CD4-positive, alpha-beta T cell treated with Interleukin-6 for 4 hours (primary cell): ENCODE measurements around the gene ADAD2.

Experiments used
- DNase-seq: peaks from one replicate; pipeline ENCODE4 v3.0.0-alpha.2; 2020; ENCODE audit warnings: mixed read lengths

ADAD2 gene

DNA sequence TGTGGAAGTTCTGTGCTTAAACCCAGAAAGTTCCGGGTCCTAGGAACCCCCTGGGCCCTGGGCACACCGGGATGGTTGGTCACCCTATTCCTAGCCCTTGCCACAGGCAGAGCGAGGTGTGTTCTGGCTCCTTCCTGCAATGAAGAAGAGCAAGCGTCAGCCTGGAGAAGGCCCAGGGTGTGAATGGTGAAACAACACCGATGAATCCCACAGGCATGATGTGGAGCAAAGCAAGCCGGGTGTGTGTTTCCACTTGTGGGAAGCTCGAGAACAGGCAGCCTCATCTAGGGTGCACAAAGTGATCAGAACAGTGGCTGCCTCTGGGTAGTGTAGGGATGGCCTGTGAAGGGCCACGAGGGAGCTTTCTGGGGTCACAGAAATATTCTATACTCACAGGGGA is 35.1 kb downstream of the ADAD2 start:
- no peak for DNase-seq

DNA sequence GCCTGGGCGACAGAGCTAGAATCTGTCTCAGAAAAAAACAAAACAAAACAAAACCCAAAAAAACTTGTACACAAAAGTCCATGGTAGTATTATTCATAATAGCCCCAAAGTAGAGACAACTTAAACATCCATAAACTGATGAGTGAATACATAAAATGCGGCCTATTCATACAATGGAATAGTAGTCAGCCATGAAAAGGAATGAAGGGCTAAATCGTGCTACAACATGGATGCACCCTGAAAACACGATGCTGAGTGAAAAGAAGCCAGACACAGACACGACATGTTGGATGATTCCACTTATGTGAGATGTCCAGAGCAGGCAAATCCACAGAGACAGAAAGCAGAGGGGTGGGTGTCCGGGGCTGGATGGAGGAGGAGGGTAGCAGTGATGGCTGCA is 36.6 kb downstream of the ADAD2 start:
- DNase-seq = no peak

DNA sequence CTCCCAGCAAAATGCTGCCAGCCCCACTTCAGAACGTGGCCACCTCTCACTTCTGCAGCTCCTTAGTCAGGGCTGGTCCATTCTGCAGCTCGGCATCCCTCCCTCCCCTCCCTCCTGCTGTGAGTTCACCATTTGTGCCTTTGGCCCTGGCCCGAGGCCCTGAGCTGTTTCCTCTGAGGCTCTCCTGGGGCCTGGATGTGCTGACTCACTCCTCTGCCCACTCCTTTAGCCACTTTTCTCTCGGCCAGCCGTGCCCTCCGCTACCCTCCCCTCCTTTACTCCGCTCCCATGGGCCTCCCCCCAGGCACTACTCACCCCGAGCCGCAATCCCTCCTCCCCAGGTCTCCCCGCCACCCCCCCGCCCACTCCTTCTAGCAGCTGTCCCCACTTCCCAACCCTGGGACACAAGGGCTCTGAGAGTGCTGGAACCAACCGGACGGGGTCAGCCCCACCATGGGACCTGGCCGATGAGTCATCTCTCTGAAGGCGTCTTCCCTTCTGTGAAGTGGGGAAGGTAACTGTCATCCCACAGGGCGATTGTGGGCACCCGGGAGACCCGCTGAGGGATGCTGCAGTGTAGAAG is 37.4 kb downstream of the ADAD2 start:
- DNase-seq = no peak

DNA sequence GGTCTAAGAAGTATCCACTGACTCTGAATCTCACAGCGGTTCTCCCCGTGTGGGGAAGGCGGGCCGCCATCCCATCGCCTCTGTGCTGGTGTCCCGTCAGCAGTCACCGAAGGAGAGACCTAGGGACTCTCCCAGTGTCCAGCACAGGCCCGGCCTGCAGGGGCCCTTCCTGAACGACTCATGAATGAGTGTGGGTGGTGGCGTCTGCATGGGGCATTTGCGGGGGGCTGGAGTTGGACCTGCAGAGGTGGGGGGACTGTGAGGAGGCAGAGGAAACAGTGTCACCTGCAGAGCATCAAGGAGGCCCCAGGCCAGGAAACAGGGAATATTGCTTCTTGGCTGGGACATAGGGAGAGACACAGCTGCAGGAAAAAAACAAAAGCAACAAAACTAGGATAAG is 38.5 kb downstream of the ADAD2 start:
- DNase-seq = no peak

DNA sequence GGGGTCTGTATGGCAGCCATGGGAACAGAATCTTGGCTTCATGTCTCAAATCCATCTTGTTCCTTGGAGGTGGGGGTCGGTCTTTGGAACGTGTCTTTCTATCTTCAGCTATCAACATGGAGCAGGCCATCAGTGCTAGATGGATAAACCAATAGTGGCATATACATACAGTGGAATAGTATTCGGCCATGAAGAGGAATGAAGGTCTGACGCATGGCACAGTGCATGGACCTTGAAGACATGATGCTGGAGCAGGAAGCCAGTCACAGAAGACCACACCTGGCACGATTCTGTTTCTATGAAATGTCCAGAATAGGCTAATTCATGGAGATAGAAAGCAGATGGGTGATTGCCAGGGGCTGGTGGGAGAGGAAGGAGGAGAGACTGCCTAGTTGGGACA is 41.1 kb downstream of the ADAD2 start:
- no peak for DNase-seq

DNA sequence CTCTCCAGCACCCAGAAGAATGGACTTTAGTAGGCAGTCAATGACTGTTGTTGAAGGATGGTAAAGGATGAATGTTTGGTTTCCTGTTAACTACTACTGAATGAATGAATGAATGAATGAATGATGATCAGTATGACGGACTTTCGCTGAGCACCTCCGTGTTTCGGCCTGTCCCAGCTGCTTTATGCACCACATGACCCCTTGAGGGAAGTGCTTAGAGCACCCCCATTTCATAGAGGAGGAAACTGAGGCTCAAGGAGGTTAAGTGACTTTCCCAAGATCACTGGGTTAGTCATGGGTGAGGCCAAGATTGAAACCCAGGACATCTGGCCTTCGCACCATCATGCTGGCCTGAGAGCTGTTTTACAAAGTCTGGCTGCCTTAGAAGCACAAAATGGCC is 42.0 kb downstream of the ADAD2 start:
- no peak for DNase-seq

DNA sequence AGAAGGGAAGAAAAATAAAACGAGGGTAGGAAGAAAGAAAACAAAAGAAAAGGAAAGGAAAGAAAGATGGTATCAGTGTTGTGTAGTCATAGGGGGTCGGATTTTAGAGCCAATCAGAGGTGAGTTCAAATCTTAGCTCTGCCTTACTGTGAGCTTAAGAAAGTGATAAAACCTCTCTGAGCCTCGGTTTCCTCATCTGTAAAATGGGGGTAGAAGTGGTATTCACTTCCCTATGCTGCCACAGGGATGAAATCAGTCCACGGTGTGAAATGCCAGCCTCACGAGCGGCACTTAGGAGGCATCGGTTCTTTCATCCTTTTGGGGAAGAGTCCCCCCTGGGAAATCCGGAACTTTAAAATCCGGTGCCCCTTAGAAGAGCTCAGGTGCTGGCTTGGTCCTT is 42.8 kb downstream of the ADAD2 start:
- DNase-seq = no peak

DNA sequence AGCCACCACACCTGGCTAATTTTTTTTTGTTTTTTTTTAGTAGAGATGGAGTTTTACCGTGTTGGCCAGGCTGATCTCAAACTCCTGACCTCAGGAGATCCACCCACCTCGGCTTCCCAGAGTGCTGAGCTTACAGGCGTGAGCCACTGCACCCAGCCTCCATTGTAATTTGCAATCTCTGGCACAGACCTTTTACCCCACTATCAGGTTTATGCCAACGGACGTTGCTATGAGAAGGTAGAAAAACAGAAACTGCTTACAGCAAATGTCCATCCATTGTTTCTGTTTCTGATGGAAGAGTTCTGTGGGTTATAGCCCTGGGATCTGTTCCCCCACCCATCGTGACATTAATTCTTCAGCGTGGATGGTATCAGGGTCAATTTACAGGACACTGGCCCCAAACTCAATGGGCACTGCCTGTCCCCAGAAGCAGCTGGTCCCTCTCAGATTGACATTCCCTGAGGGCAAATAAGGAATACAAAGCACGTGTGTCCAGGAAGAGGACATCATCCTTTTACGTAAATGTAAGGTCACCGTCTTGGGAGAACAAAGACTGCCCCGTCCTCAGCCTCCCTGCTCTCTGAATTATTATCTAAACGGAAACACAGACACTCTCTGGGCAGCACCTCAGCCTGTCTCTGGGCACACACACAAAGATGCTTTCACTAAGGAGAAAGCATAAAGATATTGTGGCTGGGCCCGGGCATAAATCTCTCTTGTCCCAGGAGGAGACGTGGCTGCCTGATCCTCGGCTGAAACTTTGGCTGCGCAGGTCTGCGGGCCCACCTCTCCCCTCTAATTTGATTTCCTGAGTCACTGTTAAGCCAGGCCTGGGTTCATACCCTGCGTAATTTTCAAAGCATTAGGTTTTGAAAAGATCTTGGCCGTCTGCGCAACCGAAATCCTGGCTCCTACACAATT is 43.6 kb downstream of the ADAD2 start:
- no peak for DNase-seq

DNA sequence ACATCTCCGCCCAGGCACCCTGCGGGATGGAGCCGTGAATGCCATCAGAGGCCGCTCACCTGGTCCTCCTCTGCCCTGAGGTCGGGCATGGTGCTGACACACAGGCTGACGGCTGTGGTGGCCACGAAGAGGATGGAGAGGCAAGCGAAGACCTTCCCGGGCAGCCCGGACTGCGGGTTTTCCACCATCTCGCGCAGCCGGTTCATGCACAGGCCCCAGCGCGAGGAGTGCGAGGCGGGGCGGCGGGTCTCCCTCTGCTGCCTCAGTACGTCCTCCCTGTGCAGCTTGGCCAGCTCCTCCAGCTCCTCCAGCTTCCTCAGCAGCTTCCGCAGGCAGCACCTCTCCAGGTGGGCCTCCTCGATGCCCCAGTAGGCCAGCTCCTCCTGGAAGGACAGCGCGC is 45.7 kb downstream of the ADAD2 start:
- no peak for DNase-seq

DNA sequence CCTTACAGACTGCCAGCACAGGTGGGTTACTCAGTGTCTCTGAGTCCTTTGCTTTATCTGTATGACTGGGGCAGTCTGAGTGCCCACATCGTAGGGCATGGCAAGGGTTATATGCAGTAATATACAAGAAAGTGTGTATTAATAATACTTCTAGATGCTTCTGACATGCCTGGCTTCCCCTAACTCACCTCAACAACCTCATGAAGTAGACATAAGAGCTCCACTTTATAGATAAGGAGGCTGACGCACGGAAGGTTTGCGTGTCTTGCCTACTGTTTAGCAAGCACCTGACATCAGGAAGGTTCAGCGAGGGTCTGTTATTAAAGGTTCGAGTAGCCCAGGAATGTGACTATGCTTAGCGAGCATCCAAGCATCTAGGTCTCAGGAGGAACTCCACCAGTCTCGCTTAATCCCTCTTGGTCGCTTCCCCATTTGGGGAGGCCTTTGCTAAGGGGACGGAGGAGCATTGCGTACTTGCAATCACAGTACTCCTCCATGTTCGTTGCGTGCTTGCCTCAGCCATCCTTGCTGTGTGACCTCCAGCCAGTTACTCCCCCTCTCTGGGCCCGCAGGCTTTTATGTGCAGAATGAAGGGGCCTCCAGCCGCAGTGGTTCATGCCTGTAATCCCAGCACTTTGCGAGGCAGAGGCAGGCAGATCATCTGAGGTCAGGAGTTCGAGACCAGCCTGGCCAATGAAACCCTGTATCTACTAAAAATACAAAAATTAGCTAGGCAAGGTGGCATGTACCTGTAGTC is 47.2 kb downstream of the ADAD2 start:
- no peak for DNase-seq

DNA sequence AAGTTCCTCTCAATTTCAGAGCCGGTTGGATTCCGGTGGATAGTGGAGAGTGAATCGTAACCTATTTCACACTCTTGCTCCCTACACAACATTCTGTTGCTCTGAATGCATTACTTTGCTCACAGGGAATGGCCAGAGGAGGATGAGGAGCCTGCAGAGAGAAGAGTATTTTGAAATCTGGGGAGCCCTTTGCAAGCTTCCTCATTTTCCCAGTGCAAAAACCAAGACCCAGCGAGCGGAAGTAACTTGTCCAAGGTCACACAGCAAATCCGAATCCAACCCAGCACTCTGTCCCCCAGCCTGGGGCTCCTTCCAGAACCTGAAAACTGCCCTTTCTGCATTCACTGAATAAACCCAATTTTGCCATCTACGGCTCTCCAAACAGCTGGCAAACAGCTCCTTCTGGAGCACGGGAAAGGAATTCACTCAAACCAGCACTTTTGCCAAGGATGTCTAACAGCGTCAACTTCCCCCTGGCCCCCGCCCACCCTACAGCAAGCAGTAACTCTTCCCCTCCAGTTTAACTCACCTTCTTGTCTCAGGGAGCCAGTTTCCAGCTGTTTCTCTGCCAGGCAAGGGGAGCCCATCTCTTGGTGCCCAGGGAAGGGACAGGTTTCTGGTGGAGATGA is 48.3 kb downstream of the ADAD2 start:
- no peak for DNase-seq

DNA sequence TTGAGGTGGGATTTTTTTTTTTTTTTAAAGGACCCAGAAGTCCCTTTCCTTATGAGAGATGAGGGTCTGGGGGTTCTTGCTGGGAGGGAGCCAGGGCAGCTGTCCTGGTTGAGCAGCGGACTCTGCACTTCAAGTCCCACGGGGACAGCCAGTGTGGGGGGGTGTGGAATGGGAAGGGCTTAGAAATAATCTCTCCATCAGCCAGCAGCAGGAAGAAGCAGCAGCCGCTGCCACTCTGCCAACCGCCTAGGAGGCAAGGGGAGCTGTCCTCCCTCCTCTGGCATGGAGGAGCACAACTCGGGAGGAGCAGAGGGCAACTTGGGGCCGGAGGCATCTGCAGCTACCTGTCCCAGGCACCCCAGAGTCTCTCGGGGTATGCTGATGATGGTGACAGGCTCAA is 49.0 kb downstream of the ADAD2 start, which contains the start of gene KCNG4:
TSS of gene KCNG4 (minus strand) at position 104 of the 400 bp plus-strand sequence. CDS start 2,527 bp downstream, outside the sequence.
- no peak for DNase-seq

DNA sequence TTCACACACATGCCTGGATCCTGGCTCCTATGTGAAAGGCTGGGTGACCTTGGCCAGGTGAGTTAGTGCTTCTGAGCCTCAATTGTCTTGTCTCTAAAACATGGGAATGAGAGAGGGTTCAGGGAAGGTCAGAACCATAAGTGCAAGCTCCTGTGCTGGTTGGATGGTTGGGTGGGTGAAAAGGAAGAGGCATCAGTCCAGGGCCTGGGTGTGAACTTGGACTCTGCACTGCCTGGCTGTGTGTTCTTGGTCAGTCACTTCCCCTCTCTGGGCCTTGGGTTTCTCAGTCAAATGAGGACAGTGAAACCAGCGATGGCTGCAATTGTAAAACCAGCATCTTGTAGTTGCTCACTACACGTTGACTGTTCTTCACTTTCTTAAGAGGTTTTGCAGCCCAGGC is 49.5 kb downstream of the ADAD2 start:
- no peak for DNase-seq

DNA sequence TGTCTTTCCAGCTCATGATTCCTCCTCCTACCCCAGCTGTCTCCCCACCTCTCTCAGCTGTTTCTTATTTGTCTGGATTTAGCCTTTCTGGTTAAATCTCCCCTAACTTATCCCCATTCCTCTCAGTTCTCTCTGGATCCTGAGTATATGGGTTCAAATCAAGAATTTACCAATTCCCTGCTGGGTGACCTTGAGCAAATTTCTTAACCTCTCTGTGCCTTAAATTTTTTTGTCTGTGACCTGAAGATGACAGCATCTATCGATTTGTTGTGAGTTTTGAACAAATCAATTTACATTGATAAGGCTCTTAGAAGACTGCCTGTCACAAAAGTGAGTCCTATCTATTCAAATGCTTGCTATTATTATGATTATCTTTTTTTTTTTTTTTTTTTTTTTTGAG is 50.8 kb downstream of the ADAD2 start:
- no peak for DNase-seq

DNA sequence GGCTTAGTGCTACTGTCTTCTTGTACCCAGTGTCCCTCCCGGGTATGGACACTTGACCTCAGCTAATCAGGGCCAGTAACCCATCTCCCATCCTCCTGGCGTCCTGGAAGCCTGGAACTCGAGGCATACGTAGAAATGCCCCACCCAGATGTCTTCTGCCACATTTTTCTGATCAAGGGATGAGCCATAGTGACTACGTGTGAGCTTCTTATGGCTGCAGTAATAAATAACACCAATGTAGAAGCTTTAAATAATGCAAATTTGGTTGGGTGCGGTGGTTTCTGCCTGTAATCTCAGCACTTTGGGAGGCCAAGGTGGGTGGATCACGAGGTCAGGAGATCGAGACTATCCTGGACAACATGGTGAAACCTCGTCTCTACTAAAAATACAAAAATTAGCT is 51.9 kb downstream of the ADAD2 start:
- no peak for DNase-seq

DNA sequence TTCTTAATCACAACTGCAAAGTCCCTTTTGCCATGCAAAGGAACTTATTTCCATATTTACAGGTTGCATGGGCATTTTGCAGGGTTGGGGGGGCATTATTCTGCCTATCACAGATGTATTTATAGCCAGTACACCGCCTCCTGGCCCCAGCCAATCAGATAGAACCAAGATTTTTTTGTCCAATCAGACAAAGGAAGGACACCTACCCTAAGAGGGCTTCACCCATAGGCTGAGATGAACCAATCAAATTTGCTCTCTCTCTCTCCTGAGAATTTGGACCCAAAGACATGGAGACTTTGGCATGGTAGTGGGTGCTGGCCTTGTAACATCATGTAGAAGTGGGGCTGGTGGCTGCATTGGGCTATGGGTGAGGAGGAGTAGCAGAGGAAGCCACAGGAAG is 52.8 kb downstream of the ADAD2 start:
- DNase-seq = no peak

DNA sequence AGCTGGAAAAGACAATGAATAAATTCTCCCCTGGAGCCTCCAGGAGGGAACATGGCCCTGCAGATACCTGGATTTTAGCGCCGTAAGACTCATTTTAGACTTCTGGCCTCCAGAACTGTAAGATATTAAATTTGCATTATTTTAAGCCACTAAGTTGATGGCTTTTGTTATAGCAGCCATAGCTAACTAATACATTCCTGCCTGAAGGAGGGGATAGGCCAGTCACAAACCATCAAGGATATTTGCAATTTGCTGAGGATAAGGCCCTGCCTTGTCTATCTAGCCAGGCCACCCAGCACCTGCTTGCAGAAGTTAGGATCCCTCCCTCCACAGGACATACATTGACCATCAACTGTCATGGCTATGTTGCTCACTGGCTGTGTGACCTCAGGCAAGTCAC is 53.8 kb downstream of the ADAD2 start:
- DNase-seq = no peak

DNA sequence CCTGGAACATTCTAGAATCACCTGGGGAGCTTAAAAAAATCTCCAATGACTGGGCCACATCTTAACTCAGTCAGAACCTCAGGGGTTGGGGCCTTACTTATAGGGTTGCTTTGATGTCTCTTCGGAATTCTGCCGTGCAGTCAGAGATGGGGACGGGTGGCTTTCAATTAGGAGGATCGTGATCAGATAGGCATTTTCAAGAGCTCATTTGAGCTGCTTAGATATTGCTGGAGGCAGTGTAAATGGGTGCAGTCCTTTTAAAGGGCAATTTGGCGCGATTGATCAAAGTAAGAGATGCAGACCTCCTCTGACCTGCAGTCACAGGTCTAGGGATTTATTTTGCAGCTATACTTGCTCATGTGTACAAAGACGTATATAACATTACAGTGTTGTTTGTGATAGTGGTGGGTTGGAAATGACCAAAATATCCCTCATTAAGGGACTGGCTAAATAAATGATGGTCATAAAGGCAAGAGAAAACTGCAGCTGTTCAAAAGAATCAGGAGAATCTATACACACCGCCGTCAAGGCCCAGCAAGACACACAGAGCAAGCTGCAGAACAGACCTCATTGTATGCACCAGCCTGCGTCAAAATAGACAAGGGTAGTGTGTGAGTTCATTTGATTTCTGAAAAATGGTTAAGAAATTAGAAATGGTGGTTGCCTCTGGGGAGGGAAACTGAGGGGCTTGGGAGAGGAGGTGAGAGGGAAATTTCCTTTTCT is 55.2 kb downstream of the ADAD2 start:
- no peak for DNase-seq

DNA sequence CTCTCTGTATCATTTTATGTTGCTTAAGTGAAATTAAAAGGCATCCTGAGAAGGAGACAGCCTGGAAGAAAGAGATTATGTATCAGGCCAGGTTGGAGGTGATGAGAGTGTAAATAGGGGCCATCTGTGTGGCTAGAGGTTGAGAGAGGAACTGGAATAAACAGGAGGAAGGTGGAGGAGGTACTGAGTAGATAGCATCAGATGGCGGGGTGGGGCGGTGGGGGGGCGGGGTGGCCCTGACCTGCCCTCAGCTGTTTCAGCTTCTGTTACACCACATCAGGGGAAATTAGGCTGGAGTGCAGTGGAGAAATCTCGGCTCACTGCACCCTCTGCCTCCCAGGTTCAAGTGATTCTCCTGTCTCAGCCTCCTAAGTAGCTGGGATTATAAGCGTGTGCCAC is 55.7 kb downstream of the ADAD2 start:
- DNase-seq = no peak
